ENCODE measurements around the gene PSMD9. TPM values are rescaled to one million over a fixed set of nuclear protein-coding genes. Genes with fewer than 3 reads are reported as not detected.
A peak's percentile ranks its signal among the peaks of the same experiment; 100 is the strongest.

Gene PSMD9
- total and polyA plus RNA-seq, 10 of the 15 experiments (the other 5 are each of a cell fraction or from before 2014, with no cell fraction given) = 14.6 to 152 (median 58.1) TPM

DNA sequence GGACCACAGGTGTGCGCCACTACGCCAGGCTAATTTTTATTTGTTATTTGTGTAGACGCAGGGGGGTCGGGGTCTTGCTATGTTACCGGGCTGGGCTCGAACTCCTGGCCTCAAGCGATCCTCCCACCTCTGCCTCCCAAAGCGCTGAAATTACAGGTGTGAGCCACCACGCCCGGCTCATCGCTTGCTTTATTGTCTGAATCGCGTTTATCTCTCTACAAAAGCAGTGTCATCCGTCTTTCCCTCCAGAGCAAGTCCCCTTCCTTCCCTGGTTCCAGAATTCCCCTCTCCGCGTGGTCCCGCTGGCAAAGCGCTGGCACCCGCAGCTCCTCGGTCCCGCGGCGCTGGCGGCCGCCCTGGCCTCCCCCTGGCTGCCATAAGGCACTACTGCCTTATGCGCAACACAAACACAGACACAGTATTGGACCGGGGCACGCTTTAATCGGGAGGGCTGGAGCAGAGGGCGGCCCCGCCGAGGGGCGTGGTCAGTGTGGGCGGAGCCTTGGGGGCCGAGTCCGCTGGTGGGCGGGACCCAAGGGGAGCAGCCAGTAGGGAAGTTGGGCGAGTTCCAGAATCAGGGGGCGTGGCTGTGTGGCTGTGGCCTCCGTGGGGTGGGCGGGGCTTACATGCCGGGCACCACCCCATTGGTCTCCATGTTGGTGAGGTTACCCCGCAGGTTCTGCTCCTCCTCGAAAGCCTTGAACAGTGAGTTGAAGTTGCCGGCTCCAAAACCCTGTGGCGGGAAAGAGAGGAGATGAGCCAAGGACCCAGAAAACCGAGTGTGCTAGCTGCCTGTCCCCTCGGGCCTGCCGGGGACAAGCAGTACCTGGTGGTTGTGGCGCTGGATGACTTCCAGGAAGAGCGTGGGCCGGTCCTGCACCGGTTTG lies 49.2 kb upstream of the PSMD9 start (continued):
- TF ChIP-seq CBFB (IDR thresholded peaks at IDR 0.05; ENCODE audit: low read depth) = no peak

DNA sequence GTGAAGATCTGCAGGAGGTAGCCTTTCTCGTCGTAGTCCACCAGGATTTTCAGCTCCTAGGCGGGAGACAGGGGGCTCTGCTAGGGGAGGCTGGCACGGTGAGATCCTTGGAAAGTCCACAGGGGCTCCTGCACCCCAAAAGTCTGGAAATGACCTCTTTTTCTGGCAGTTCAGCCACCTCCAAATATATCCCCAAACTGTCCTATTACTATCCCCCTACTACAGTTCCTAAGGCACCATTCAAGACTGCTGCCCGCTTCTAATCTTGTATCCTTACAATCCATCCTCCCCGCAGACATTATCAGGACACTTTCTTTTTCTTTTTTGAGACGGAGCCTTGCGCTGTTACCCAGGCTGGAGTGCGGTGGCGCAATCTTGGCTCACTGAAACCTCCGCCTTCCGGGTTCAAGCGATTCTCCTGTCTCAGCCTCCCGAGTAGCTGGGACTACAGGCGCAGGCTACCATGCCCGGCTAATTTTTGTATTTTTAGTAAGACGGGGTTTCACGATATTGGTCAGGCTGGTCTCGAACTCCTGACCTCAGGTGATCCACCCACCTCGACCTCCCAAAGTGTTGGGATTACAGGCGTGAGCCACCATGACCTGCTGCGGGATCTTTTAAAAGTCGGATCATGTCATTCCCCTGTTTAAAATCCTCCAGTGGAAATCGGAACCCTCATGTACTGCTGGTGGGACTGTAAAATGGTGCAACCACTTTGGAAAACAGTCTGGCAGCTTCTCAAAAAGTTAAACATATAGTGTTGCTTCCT lies 48.4 kb upstream of the PSMD9 start:
- Histone ChIP-seq H3K9me3 (replicated peaks; ENCODE audit: control insufficient read depth, insufficient read depth, low read length) (no peaks in the 10 kb centered on the region), H3K27ac (ENCODE audit: control insufficient read depth, insufficient read depth) (peak overlapping the region; percentile 58), H3K36me3 (ENCODE audit: control insufficient read depth in 2 of 2, insufficient read depth in 2 of 2, low read length in 1 of 2) (no peaks in the 10 kb centered on the region), H4K20me1 (ENCODE audit: control insufficient read depth, insufficient read depth) (no peaks in the 10 kb centered on the region), H2AFZ (ENCODE audit: control insufficient read depth, low read depth, low read length) (peak overlapping the region; percentile 97), H3K79me2 (ENCODE audit: control insufficient read depth, insufficient read depth, low read length) (no peaks in the 10 kb centered on the region), H3K4me3 (peak overlapping the region; percentile 78), H3K4me2 (ENCODE audit: control insufficient read depth, insufficient read depth) (peak overlapping the region; percentile 100), H3K9ac (ENCODE audit: control insufficient read depth, insufficient read depth, low read length) (peak overlapping the region; percentile 79), H3K27me3 (replicated peaks in 1 of 2; ENCODE audit: control insufficient read depth in 2 of 2, insufficient read depth in 2 of 2, low read length in 1 of 2) (no peaks in the 10 kb centered on the region), H3K4me1 (ENCODE audit: control insufficient read depth, insufficient read depth, low read length) (peaks cover 3% of the 10 kb centered on the region; the same call in 1 of the 2 replicates)
- ChIA-PET CTCF (interaction anchor here (0.5 to 3.1 kb wide), 5 partner anchors 12 to 46 kb away, joined by 3 to 15 read pairs (median 6); partner anchors contain the start of gene RHOF), SMC1A (ENCODE audit: uncharacterized antibody, unreplicated experiment) (interaction anchor here (1.6 kb wide), 1 partner anchor 25 kb away, joined by 3 read pairs; no protein-coding TSS in a partner anchor), POLR2A (no interaction called here), RAD21 (ENCODE audit: unreplicated experiment) (no interaction called here)
- WGBS (ENCODE audit: insufficient coverage, insufficient replicate concordance, low lambda C conversion rate, missing lambda C conversion rate) = 45% methylated on average over 24 of the region's 24 CpGs
- DNase-seq (ENCODE audit: low read depth, low spot score) (no peak), ATAC-seq (no peak), FAIRE-seq (no peak)
- BruUV-seq (replicated peaks) = no TSS peak
- intact Hi-C loops (cut with micrococcal nuclease; ENCODE audit: unreplicated experiment) = no loop called here
- TF ChIP-seq CEBPB (IDR thresholded peaks at IDR 0.05; ENCODE audit: borderline replicate concordance in 1 of 2, low read depth in 2 of 2, low read length in 2 of 2) (no peak), ZNF622 (IDR thresholded peaks at IDR 0.05) (no peak), DPF2 (IDR thresholded peaks at IDR 0.05) (no peak), PAX5 (IDR thresholded peaks at IDR 0.05; ENCODE audit: borderline replicate concordance, low read depth, low read length) (no peak)
- TF ChIP-seq, protein P1, sequence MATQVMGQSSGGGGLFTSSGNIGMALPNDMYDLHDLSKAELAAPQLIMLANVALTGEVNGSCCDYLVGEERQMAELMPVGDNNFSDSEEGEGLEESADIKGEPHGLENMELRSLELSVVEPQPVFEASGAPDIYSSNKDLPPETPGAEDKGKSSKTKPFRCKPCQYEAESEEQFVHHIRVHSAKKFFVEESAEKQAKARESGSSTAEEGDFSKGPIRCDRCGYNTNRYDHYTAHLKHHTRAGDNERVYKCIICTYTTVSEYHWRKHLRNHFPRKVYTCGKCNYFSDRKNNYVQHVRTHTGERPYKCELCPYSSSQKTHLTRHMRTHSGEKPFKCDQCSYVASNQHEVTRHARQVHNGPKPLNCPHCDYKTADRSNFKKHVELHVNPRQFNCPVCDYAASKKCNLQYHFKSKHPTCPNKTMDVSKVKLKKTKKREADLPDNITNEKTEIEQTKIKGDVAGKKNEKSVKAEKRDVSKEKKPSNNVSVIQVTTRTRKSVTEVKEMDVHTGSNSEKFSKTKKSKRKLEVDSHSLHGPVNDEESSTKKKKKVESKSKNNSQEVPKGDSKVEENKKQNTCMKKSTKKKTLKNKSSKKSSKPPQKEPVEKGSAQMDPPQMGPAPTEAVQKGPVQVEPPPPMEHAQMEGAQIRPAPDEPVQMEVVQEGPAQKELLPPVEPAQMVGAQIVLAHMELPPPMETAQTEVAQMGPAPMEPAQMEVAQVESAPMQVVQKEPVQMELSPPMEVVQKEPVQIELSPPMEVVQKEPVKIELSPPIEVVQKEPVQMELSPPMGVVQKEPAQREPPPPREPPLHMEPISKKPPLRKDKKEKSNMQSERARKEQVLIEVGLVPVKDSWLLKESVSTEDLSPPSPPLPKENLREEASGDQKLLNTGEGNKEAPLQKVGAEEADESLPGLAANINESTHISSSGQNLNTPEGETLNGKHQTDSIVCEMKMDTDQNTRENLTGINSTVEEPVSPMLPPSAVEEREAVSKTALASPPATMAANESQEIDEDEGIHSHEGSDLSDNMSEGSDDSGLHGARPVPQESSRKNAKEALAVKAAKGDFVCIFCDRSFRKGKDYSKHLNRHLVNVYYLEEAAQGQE (IDR thresholded peaks at IDR 0.05; ENCODE audit: low read depth, low read length) = no peak
- TF ChIP-seq, protein P2, sequence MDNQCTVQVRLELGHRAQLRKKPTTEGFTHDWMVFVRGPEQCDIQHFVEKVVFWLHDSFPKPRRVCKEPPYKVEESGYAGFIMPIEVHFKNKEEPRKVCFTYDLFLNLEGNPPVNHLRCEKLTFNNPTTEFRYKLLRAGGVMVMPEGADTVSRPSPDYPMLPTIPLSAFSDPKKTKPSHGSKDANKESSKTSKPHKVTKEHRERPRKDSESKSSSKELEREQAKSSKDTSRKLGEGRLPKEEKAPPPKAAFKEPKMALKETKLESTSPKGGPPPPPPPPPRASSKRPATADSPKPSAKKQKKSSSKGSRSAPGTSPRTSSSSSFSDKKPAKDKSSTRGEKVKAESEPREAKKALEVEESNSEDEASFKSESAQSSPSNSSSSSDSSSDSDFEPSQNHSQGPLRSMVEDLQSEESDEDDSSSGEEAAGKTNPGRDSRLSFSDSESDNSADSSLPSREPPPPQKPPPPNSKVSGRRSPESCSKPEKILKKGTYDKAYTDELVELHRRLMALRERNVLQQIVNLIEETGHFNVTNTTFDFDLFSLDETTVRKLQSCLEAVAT (IDR thresholded peaks at IDR 0.05) = peak; percentile 93
- TF ChIP-seq, protein P3, sequence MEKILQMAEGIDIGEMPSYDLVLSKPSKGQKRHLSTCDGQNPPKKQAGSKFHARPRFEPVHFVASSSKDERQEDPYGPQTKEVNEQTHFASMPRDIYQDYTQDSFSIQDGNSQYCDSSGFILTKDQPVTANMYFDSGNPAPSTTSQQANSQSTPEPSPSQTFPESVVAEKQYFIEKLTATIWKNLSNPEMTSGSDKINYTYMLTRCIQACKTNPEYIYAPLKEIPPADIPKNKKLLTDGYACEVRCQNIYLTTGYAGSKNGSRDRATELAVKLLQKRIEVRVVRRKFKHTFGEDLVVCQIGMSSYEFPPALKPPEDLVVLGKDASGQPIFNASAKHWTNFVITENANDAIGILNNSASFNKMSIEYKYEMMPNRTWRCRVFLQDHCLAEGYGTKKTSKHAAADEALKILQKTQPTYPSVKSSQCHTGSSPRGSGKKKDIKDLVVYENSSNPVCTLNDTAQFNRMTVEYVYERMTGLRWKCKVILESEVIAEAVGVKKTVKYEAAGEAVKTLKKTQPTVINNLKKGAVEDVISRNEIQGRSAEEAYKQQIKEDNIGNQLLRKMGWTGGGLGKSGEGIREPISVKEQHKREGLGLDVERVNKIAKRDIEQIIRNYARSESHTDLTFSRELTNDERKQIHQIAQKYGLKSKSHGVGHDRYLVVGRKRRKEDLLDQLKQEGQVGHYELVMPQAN (conservative IDR thresholded peaks at IDR 0.05) = peak; percentile 42; the same call in 1 of the 2 replicates
- in situ Hi-C loops (cut with MboI) = no loop called here

All from GM12878 (cell line).